ENCODE results near the gene RPN2. TPM values are rescaled to one million over a fixed set of nuclear protein-coding genes. Genes with fewer than 3 reads are reported as not detected.

Gene RPN2
- polyA plus RNA-seq, 2 donors, result 41.5 to 101 TPM

DNA sequence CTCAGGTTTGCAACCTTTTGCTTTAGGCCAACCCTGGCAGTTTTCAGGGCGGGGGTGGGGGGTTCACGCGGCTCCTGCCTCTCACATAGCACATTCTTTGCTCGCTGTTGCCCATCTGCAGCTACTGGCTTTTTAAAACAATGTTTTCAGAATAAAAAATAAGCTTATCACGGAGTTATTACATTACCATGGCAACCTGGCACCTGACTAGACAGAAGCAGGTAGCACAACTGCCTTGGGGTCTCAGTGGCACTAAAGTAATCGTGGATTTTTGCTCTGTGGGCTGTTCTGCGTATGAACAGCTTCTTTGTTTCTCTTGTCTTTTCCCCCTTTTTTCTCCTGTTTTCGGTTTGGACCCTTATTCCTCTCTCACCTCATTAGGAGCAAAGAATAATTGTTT lies 101.3 kb downstream of the RPN2 start:
- Histone ChIP-seq H3K4me3 (ENCODE audit: low read depth in 1 of 2, low read length in 2 of 2) (no peak overlapping the region), H3K27me3 (ENCODE audit: control insufficient read depth in 1 of 2, insufficient read depth in 2 of 2, low read length in 2 of 2) (no peaks in the 10 kb centered on the region), H3K4me1 (ENCODE audit: control insufficient read depth in 2 of 2, insufficient read depth in 2 of 2, low read length in 1 of 2) (no peaks in the 10 kb centered on the region), H3K36me3 (ENCODE audit: control insufficient read depth in 2 of 2, insufficient read depth in 2 of 2, low read length in 1 of 2) (no peaks in the 10 kb centered on the region), H3K9me3 (ENCODE audit: control insufficient read depth in 2 of 2, insufficient read depth in 1 of 2, low read depth in 1 of 2, low read length in 1 of 2) (no peaks in the 10 kb centered on the region), H3K27ac (ENCODE audit: low read depth in 2 of 2, low read length in 1 of 2) (no peak overlapping the region)
- WGBS, 2 donors, result 81 to 83% methylated on average over 8 of the region's 8 CpGs

DNA sequence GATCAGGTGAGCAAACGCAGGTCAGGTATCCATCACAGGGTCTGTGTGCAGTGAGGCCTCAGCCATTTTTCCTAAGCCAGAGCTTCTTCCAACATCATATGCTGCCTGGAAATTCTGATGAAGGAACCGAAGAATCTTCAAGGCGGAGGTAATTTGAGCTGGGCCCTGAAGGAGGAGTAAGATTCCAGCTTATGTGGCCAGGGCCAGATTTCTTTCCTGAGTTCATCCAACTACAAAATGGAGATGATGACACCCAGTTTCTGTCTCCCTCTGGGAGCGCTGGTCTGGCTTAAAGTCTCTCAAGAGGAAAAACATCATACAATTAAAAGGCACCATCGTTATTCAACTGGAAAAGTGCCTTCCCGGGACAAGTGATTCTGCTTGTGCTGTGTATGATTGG lies 103.4 kb downstream of the RPN2 start:
- WGBS, 2 donors, result 67 to 68% methylated on average over 6 of the region's 6 CpGs
- H3K4me1 ChIP-seq (ENCODE audit: control insufficient read depth in 2 of 2, insufficient read depth in 2 of 2, low read length in 1 of 2), result no peaks in the 10 kb centered on the region
- no peaks in the 10 kb centered on the region for H3K9me3 ChIP-seq (ENCODE audit: control insufficient read depth in 2 of 2, insufficient read depth in 1 of 2, low read depth in 1 of 2, low read length in 1 of 2)
- H3K36me3 ChIP-seq (ENCODE audit: control insufficient read depth in 2 of 2, insufficient read depth in 2 of 2, low read length in 1 of 2), result no peaks in the 10 kb centered on the region
- no peak overlapping the region for H3K4me3 ChIP-seq (ENCODE audit: low read depth in 1 of 2, low read length in 2 of 2)
- H3K27me3 ChIP-seq (ENCODE audit: control insufficient read depth in 1 of 2, insufficient read depth in 2 of 2, low read length in 2 of 2), result no peaks in the 10 kb centered on the region
- no peak overlapping the region for H3K27ac ChIP-seq (ENCODE audit: low read depth in 2 of 2, low read length in 1 of 2)

DNA sequence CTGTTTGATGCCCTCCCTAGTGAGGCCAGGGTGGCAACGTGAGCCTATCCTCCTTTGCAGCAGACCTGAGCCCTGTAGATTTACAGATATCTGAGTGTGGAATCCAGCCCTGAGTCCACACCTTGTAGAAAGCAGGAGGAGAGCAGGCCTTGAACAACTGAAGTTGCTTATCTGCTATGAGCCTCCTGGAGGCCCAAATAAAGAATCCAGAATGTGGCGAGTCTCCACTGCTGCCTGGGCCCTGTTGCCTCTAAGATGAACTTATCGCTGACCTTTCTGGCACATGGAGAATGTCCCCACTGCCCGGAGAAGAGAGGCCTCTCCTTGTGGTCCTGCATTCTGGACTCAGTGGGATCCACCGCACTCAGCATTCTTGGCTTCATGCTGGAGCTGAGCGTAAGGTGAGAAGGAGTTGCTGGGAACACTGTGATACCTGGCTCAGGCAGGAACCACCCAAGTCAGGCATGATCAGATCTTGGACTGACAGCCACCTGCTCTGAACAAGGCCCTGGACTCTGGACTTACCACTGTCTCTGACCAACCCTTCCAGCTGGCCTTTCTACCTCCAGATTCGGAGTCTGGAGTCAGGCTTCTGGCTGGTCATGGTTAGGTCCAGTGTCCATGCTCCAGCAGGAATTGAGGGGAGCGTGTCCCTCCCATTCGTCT lies 104.5 kb downstream of the RPN2 start:
- no peaks in the 10 kb centered on the region for H3K9me3 ChIP-seq (ENCODE audit: control insufficient read depth in 2 of 2, insufficient read depth in 1 of 2, low read depth in 1 of 2, low read length in 1 of 2)
- no peaks in the 10 kb centered on the region for H3K36me3 ChIP-seq (ENCODE audit: control insufficient read depth in 2 of 2, insufficient read depth in 2 of 2, low read length in 1 of 2)
- H3K27ac ChIP-seq (ENCODE audit: low read depth in 2 of 2, low read length in 1 of 2), result no peak overlapping the region
- H3K4me1 ChIP-seq (ENCODE audit: control insufficient read depth in 2 of 2, insufficient read depth in 2 of 2, low read length in 1 of 2), result no peaks in the 10 kb centered on the region
- H3K27me3 ChIP-seq (ENCODE audit: control insufficient read depth in 1 of 2, insufficient read depth in 2 of 2, low read length in 2 of 2), result no peaks in the 10 kb centered on the region
- H3K4me3 ChIP-seq (ENCODE audit: low read depth in 1 of 2, low read length in 2 of 2), result no peak overlapping the region
- WGBS, 2 donors, result 80 to 93% methylated on average over 9 of the region's 9 CpGs

DNA sequence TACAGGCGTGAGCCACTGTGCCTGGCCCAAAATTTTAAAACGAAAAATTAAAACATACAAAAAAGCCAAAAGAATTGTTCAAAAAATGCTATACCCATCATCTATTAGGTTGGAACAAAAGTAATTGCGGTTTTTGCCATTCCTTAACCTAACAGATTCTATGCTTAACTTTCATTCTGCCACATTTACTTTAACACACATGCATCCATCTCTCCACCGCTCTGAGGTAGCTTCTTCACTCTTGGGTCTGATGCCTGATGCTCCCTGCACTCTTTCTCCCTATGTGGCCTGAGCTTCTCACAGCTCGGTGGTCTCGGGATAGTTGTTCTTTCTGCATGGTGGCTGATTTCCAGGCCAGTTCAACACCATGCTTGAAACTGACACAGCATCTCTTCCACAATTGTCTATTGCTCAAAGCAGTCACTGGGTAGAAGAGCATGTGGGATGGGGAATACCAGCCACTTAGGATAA lies 105.6 kb downstream of the RPN2 start:
- no peaks in the 10 kb centered on the region for H3K27me3 ChIP-seq (ENCODE audit: control insufficient read depth in 1 of 2, insufficient read depth in 2 of 2, low read length in 2 of 2)
- H3K27ac ChIP-seq (ENCODE audit: low read depth in 2 of 2, low read length in 1 of 2), result no peak overlapping the region
- no peaks in the 10 kb centered on the region for H3K9me3 ChIP-seq (ENCODE audit: control insufficient read depth in 2 of 2, insufficient read depth in 1 of 2, low read depth in 1 of 2, low read length in 1 of 2)
- no peaks in the 10 kb centered on the region for H3K36me3 ChIP-seq (ENCODE audit: control insufficient read depth in 2 of 2, insufficient read depth in 2 of 2, low read length in 1 of 2)
- 96% methylated on average over 6 of the region's 6 CpGs for WGBS, 2 donors
- H3K4me1 ChIP-seq (ENCODE audit: control insufficient read depth in 2 of 2, insufficient read depth in 2 of 2, low read length in 1 of 2), result no peaks in the 10 kb centered on the region
- H3K4me3 ChIP-seq (ENCODE audit: low read depth in 1 of 2, low read length in 2 of 2), result no peak overlapping the region

DNA sequence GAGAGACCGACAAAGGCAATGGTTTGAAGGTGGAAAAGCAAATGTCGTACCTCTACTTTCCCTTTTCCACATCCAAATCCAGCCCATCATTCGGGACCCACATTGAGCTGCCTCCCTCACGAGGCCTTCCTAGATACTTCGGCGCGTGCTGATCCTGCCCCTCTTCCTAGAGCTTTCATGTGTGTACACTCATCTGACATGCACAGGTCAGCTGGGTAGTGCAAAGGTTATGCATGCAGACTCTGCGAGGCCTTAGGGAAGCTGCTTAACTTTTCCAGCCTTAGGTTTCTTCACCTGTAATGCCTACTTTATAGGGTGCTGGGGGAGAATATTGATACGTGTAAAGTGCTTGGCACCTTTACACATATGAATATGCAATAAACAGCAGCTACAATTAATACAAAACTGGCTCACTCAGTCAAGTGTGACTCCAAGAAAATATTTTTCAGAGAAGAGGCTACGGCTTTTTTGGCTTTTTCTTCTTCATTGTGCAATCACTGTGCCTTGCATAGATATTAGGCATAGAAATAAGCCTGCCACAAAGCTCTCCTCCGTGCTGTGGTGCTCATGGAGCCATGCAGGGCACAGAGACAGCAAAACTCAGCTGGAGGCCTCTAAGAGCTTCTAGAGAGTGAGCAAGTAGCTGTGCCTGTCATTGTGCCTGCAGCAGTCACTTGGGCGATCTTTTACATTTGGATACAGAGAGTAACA lies 106.7 kb downstream of the RPN2 start:
- Histone ChIP-seq H3K27me3 (ENCODE audit: control insufficient read depth in 1 of 2, insufficient read depth in 2 of 2, low read length in 2 of 2) (no peaks in the 10 kb centered on the region), H3K27ac (ENCODE audit: low read depth in 2 of 2, low read length in 1 of 2) (no peak overlapping the region), H3K4me1 (ENCODE audit: control insufficient read depth in 2 of 2, insufficient read depth in 2 of 2, low read length in 1 of 2) (no peaks in the 10 kb centered on the region), H3K4me3 (ENCODE audit: low read depth in 1 of 2, low read length in 2 of 2) (no peak overlapping the region), H3K36me3 (ENCODE audit: control insufficient read depth in 2 of 2, insufficient read depth in 2 of 2, low read length in 1 of 2) (no peaks in the 10 kb centered on the region), H3K9me3 (ENCODE audit: control insufficient read depth in 2 of 2, insufficient read depth in 1 of 2, low read depth in 1 of 2, low read length in 1 of 2) (no peaks in the 10 kb centered on the region)
- 78% methylated on average over 12 of the region's 12 CpGs for whole genome bisulfite sequencing, 2 donors

DNA sequence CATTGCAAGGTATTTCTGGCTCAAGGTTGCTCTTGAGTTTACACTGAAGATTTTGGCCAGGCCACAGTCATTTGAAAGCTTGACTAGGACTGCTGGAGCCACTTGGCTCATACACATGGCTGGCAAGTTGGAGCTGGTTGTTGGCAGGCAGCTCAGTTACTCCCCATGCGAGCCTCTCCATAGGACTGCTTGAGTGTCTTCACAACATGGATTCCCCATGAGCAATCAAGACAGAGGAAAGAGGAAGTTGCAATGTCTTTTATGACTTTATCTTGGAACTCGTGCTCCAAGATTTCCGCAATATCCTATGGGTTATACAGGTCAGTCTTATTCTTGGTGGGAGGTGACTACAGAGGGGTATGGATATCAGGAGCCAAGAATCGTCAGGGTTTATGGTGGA lies 109.0 kb downstream of the RPN2 start:
- Histone ChIP-seq H3K9me3 (ENCODE audit: control insufficient read depth in 2 of 2, insufficient read depth in 1 of 2, low read depth in 1 of 2, low read length in 1 of 2) (no peaks in the 10 kb centered on the region), H3K27ac (ENCODE audit: low read depth in 2 of 2, low read length in 1 of 2) (peak overlapping the region; percentile 91 to 96), H3K4me1 (ENCODE audit: control insufficient read depth in 2 of 2, insufficient read depth in 2 of 2, low read length in 1 of 2) (no peaks in the 10 kb centered on the region), H3K4me3 (ENCODE audit: low read depth in 1 of 2, low read length in 2 of 2) (no peak overlapping the region), H3K36me3 (ENCODE audit: control insufficient read depth in 2 of 2, insufficient read depth in 2 of 2, low read length in 1 of 2) (no peaks in the 10 kb centered on the region), H3K27me3 (ENCODE audit: control insufficient read depth in 1 of 2, insufficient read depth in 2 of 2, low read length in 2 of 2) (no peaks in the 10 kb centered on the region)
- WGBS, 2 donors, result 57 to 71% methylated on average over 4 of the region's 4 CpGs

DNA sequence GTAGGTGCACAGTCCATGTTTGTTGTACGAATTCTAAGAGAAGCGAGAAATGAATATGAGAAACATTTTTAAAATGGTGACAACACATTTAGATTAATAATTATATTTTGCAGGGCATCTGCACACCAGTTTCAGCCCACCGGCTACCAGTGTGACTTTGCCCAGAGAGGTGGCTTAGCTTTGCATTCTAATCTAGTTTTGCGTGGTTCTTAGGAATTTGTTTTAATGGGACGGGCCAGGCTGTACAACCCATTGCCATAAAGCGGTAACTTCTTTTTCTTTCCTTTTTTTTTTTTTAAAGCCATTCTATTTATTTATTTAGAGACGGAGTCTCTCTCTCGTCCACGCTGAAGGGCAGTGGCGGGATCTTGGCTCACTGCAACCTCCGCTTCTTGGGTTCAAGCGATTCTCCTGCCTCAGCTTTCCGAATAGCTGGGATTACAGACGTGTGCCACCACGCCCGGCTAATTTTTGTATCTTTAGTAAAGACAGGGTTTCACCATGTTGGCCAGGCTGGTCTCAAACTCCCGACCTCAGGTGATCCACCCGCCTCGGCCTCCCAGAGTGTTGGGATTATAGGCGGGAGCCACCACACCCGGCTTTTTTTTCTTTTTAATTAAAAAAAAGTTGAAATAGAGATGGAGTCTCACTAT lies 111.2 kb downstream of the RPN2 start:
- Histone ChIP-seq H3K36me3 (ENCODE audit: control insufficient read depth in 2 of 2, insufficient read depth in 2 of 2, low read length in 1 of 2) (no peaks in the 10 kb centered on the region), H3K27ac (ENCODE audit: low read depth in 2 of 2, low read length in 1 of 2) (peak overlapping the region; percentile 91 to 96), H3K9me3 (ENCODE audit: control insufficient read depth in 2 of 2, insufficient read depth in 1 of 2, low read depth in 1 of 2, low read length in 1 of 2) (no peaks in the 10 kb centered on the region), H3K27me3 (ENCODE audit: control insufficient read depth in 1 of 2, insufficient read depth in 2 of 2, low read length in 2 of 2) (no peaks in the 10 kb centered on the region), H3K4me3 (ENCODE audit: low read depth in 1 of 2, low read length in 2 of 2) (peak overlapping the region; percentile 86 to 97), H3K4me1 (ENCODE audit: control insufficient read depth in 2 of 2, insufficient read depth in 2 of 2, low read length in 1 of 2) (peaks cover 0 to 5% of the 10 kb centered on the region in 2 donors)
- WGBS, 2 donors, result 36 to 42% methylated on average over 21 of the region's 21 CpGs

Other genes starting within 250 kb of the RPN2 start
- gene SAMHD1, start 227.6 kb upstream of the RPN2 start, polyA plus RNA-seq, result 10 to 100 TPM; 25.2 to 29.2 TPM
- gene RBL1, start 83.3 kb upstream of the RPN2 start, polyA plus RNA-seq, result 1 to 10 TPM; 2.0 to 2.5 TPM
- 1 to 10 TPM in 1 of 2 donors, under 1 TPM in 1; 0.69 to 1.3 TPM for gene MROH8, start 218 bp downstream of the RPN2 start, polyA plus RNA-seq
- not detected for gene GHRH, start 82.5 kb downstream of the RPN2 start, polyA plus RNA-seq
- 10 to 100 TPM; 27.6 to 58.1 TPM for gene MANBAL, start 110.3 kb downstream of the RPN2 start, polyA plus RNA-seq
- gene SRC, start 166.8 kb downstream of the RPN2 start, polyA plus RNA-seq, result 10 to 100 TPM; 26.9 to 59.4 TPM

Measured in esophagus (tissue), 2 donors.